SKM-1 (cell line): ENCODE measurements around the gene PCSK2.

Experiments
- DNase-seq: peaks from one replicate; lab custom pipeline; 2025; ENCODE audit not compliant: unreplicated experiment; lab: John Stamatoyannopoulos, UW

Gene PCSK2

DNA sequence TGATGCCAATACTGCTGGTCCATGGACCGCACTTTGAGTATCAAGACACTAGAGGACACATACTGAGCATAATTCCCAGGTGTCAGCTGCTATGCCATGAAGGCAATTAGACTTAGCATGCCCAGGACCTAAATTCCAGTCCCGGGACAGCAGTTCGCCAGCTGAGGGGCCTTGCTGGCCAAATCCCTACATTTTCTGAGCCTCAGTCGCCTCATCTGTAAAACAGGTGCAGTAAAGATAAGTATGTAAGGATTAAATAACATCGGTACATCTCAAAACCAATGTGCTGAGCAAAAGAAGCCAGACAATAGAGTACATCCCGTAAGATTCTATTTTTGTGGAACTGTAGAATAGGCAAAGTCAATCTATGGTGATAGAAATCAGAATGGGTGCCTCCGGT lies 303.3 kb downstream of the PCSK2 start:
- DNase-seq, result no peak

DNA sequence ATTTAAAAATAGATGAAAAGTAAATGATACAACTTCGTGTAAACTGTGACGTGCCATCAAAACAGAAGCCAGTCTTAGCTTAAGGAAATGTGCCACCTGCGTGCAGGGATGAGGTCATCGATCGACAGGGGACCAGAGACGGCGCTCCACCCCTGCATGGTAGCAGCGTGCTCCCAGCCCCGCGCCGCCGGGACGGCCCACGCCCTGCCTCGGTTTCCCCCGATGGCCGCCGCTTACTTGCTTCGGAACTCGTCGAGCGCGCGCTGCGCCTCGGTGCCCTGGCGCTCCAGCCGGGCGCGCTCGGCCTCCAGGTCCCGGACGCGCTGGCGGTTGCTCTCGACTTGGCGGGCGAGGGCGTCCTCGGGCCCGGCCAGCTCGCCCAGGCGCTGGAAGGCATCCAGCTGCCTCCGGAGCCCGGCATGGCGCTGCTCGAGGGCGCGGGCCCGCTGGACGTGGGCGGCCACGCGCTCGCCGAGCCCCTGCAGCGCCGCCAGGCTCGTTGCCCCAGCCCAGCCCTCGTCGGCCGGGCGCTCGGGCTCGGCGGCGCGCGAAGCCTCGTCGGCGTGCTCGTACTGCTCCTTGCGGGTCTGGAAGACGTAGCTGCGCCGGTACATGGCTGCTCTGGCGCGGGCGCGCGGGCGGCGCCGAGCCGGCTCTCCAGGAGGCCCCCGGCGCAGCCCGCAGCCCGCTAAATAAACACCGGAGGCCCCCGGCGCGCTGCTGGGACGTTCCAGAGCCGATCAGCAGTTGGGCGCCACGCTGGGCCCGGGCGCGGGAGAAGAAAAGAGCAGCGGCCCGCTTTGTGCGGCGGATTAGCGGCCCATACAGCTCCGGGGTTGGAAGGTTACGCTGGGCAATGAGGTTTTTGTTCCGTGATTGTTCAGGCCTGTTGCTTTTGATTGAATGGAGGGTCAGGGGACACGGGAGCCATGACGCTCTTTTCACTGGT lies 304.1 kb downstream of the PCSK2 start, which contains the start of gene BFSP1:
Gene BFSP1 (minus strand): TSS at position 664 of the 949 bp plus-strand sequence. CDS start 50 bp downstream, at position 614.
- DNase-seq, result no peak

DNA sequence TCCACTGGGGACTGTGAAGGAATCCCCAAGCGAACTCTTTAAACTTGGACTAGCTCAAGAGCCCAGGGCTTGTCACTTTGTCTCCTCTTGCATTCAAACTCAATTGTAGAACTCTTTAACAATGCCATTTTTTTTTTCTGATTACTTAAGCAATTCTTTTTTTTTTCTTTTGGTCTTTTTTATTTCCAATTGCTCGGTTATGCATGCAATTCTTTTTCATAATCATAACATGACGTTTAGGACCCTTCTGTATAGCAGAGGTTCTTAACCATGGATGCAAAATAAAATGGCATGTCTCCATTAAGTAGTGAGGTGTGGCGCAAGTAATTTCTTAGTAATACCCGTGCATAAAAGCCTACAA lies 304.8 kb downstream of the PCSK2 start:
- DNase-seq, result no peak

DNA sequence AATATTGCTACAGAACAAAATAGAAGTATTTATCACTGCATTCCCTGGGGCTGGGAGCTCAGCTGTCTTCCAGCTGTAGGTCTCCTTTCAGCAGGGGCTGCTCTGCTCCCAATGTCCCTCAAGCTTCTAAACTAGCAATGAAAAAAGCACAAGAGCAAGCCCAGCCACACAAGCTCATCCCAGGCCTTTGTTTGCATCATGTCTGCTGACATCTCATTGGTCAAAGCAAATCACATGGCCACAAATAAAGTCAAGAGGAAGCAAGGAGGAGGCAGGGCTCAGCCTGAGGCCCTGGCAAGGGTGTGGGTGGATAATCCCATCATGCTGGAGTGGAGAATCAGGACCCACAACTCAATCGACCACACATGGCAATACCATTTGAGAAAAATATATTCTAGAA lies 306.6 kb downstream of the PCSK2 start:
- peak; percentile 7 for DNase-seq

DNA sequence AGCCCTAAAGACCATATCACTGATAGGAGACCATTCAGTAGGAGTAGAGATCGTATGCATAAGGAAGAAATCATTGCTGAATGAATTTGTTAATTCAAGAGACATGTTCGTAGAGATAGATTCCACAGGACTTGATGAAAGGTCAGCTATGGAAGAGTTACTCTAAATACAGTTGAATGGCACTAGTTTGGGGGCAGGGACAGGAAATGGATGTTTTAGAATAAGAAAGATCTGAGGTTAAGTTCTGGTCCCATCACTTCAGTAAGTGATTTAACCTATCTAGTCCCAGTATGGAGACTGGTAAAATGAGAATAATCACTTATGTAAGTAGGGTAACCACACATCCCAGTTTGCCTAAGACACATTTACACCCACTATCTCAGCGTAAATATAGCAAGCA lies 307.2 kb downstream of the PCSK2 start:
- DNase-seq, result no peak
